Naive thymus-derived CD4-positive, alpha-beta T cell (primary cell): Measurements from ENCODE around the gene TMEM132A. TPM values are rescaled to one million over a fixed set of nuclear protein-coding genes. Genes with fewer than 3 reads are reported as not detected.
A peak's percentile ranks its signal among the peaks of the same experiment; 100 is the strongest.

Experiments
- ATAC-seq: fragments of 150-1000 bp; cut with Tn5 transposase; 2 replicates; pipeline ENCODE4 v1.10.0; 2021; ENCODE audit warnings: mild to moderate bottlenecking, moderate library complexity
- CTCF ChIA-PET: fragments of 350-600 bp; sonication (Branson Sonifier 250); formaldehyde crosslinking; loops from one replicate; lab custom pipeline; 2021; ENCODE audit warnings: antibody characterized with exemption; lab: Charles Lee
- POLR2A ChIA-PET: fragments of 350-600 bp; sonication (Branson Sonifier 250); formaldehyde crosslinking; loops from one replicate; lab custom pipeline; 2021; ENCODE audit warnings: antibody characterized with exemption, inconsistent platforms; lab: Charles Lee
- DNase-seq, 9 donors: peaks; one replicate each; pipeline versions ENCODE4 v3.0.0 to v3.0.0-alpha.2; 2020 to 2022; ENCODE audit warnings: mixed read lengths in 1 of 9
- H3K27ac ChIP-seq: one replicate; pipeline ENCODE4 v1.7.0; 2013; ENCODE audit warnings: mild to moderate bottlenecking, low read depth, low read length, moderate library complexity
- H3K27me3 ChIP-seq, 2 donors: one replicate each; pipeline ENCODE4 v1.7.0; 2013; ENCODE audit warnings: low read length in 2 of 2, mild to moderate bottlenecking in 2 of 2, moderate library complexity in 2 of 2; ENCODE audit not compliant: control insufficient read depth in 2 of 2, insufficient read depth in 2 of 2
- H3K36me3 ChIP-seq, 3 experiments: 1 replicate in 2 of 3; 2 replicates in 1 of 3; pipeline ENCODE4 v1.7.0; 2013; ENCODE audit warnings: low read length in 3 of 3, mild to moderate bottlenecking in 3 of 3, moderate library complexity in 1 of 3; ENCODE audit not compliant: insufficient read depth in 3 of 3, control insufficient read depth in 2 of 3
- H3K4me1 ChIP-seq, 2 donors: one replicate each; pipeline ENCODE4 v1.7.0; 2013; ENCODE audit warnings: low read length in 2 of 2, mild to moderate bottlenecking in 2 of 2, moderate library complexity in 1 of 2; ENCODE audit not compliant: control insufficient read depth in 2 of 2, insufficient read depth in 2 of 2
- H3K4me3 ChIP-seq: 2 replicates; pipeline ENCODE4 v1.7.0; 2013; ENCODE audit warnings: mild to moderate bottlenecking, low read length
- H3K9me3 ChIP-seq, 3 experiments: 1 replicate in 2 of 3; 2 replicates in 1 of 3; pipeline ENCODE4 v1.7.0; 2013; ENCODE audit warnings: low read length in 3 of 3; ENCODE audit not compliant: control insufficient read depth in 2 of 3
- H3K27ac Mint-ChIP-seq, 9 donors: one replicate each; pipeline ENCODE4 v1.8.0; 2020 to 2022; ENCODE audit warnings: mixed read lengths in 9 of 9, mild to moderate bottlenecking in 8 of 9, moderate library complexity in 5 of 9, inconsistent platforms in 2 of 9
- H3K27me3 Mint-ChIP-seq, 5 donors: one replicate each; pipeline ENCODE4 v1.8.0; 2021 to 2022; ENCODE audit warnings: mixed read lengths in 5 of 5, mild to moderate bottlenecking in 1 of 5
- H3K36me3 Mint-ChIP-seq, 5 donors: one replicate each; pipeline ENCODE4 v1.8.0; 2020 to 2022; ENCODE audit warnings: mixed read lengths in 5 of 5, mild to moderate bottlenecking in 3 of 5, inconsistent platforms in 1 of 5
- H3K4me1 Mint-ChIP-seq, 7 donors: one replicate each; pipeline ENCODE4 v1.8.0; 2020 to 2022; ENCODE audit warnings: mixed read lengths in 7 of 7, mild to moderate bottlenecking in 3 of 7, inconsistent platforms in 1 of 7
- H3K4me3 Mint-ChIP-seq, 10 donors: one replicate each; pipeline ENCODE4 v1.8.0; 2020 to 2022; ENCODE audit warnings: mild to moderate bottlenecking in 10 of 10, mixed read lengths in 10 of 10, moderate library complexity in 6 of 10, inconsistent platforms in 2 of 10
- H3K9me3 Mint-ChIP-seq, 11 donors: one replicate each; pipeline ENCODE4 v1.8.0; 2020 to 2022; ENCODE audit warnings: mixed read lengths in 11 of 11, mild to moderate bottlenecking in 4 of 11, inconsistent platforms in 1 of 11, moderate library complexity in 1 of 11
- intact Hi-C, 2 donors: fragments of 100-400 bp; cut with micrococcal nuclease; formaldehyde crosslinking; loops; one replicate each; pipeline ENCODE4 v1.15.1; 2023
- polyA plus RNA-seq, 2 donors: library from polyadenylated mRNA; unstranded; fragments of 300-500 nt; fragmentation: Illumina TruSeq; gene quantifications; one replicate each; pipeline ENCODE4 v1.2.3, GENCODE V29; 2021
- total RNA-seq, 6 experiments: library from RNA in 5 of 6; stranded (reverse) in 5 of 6; gene quantifications; 1 replicate in 5 of 6; 2 replicates in 1 of 6; pipeline ENCODE4 v1.2.3 and lab custom pipeline; 2021 to 2026

Gene TMEM132A
- total and polyA plus RNA-seq, 7 experiments from 2014 or later: 0.57 to 0.58 TPM; not detected in 5

DNA sequence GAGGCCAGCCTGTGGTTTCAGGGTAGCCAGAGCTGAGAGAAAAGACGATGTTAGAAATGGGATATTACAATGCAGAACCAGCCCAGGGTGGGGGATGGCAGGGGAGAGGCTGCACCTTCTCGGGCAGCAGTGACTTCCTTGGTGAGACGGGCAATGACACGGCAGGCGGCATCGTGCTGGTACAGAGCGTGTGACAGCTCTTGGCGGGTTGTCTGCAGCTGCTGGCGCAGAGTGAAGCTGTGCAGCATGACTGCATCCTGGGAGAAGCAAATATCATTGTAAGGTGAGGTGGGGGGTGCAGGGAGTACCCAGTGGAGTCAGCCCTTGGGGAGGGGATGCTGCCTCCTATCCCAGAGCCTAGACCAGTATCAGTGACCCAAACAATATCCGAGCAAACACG is 21.6 kb upstream of the TMEM132A start:
- H3K27ac ChIP-seq: no peak overlapping the region
- intact Hi-C loops: no loop called here
- Mint-ChIP-seq H3K36me3 (peaks cover 6 to 48% (median 24%) of the 10 kb centered on the region in 5 donors), H3K4me1 (peaks cover 29 to 49% (median 46%) of the 10 kb centered on the region in 7 donors), H3K9me3 (no peaks in the 10 kb centered on the region), H3K27me3 (no peaks in the 10 kb centered on the region), H3K4me3 (peak overlapping the region in 1 of 10 donors; percentile 63), H3K27ac (peak overlapping the region in 3 of 9 donors; percentile 47 to 95 (median 73))
- ChIA-PET CTCF (interaction anchor here (0.5 to 2.8 kb wide), 6 partner anchors 13 to 1232 kb away, joined by 3 to 16 read pairs (median 4); no protein-coding TSS in a partner anchor), POLR2A (interaction anchor here (1.2 to 6.2 kb wide), 2 partner anchors 11 to 61 kb away, joined by 3 to 64 read pairs; partner anchors contain the start of gene TMEM109)
- no peak for DNase-seq
- no peaks in the 10 kb centered on the region for H3K9me3 ChIP-seq
- ATAC-seq: no peak
- H3K4me3 ChIP-seq: no peak overlapping the region
- no peaks in the 10 kb centered on the region for H3K27me3 ChIP-seq
- peaks cover 33 to 60% (median 38%) of the 10 kb centered on the region in 3 experiments for H3K36me3 ChIP-seq
- peaks cover 18 to 21% of the 10 kb centered on the region in 2 donors for H3K4me1 ChIP-seq

DNA sequence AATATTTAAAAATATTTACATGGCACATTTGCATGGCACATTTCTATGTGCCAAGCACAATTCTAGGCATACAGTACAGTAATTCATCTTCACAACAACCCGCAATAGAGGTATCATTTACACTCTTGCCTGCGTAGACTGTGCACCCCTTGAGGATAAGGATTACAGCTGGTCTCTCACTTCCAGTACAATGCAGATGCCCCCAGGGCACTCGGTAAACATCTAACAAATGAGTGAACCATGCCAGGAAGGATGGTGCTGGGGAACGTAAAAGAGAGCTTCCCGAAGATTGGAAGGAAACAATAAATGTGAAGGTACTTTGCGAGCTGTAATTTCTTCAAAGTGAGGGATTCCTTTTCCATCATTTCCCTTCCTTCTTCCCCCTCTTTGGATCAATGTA is 19.2 kb upstream of the TMEM132A start:
- Mint-ChIP-seq H3K4me1 (peaks cover 30 to 56% (median 45%) of the 10 kb centered on the region in 7 donors), H3K9me3 (peaks cover 0 to 6% (median 0%) of the 10 kb centered on the region in 11 donors), H3K27ac (peak overlapping the region; percentile 90 to 98 (median 95)), H3K4me3 (peak overlapping the region; percentile 84 to 95 (median 91)), H3K36me3 (peaks cover 0 to 32% (median 10%) of the 10 kb centered on the region in 5 donors), H3K27me3 (peaks cover 0 to 5% (median 0%) of the 10 kb centered on the region in 5 donors)
- Histone ChIP-seq H3K36me3 (peaks cover 15 to 39% (median 15%) of the 10 kb centered on the region in 3 experiments), H3K27me3 (no peaks in the 10 kb centered on the region), H3K4me3 (peak overlapping the region; percentile 89), H3K27ac (peak overlapping the region; percentile 85), H3K4me1 (peaks cover 18% of the 10 kb centered on the region in 2 donors), H3K9me3 (no peaks in the 10 kb centered on the region)
- ATAC-seq (no peak), DNase-seq (no peak)
- CTCF ChIA-PET: interaction anchor here (0.8 to 2.6 kb wide), 6 partner anchors 10 to 481 kb away, joined by 3 to 6 read pairs (median 4); no protein-coding TSS in a partner anchor
- intact Hi-C loops: loop anchor here (5.0 kb wide), 2 partner anchors 427 to 1217 kb away; partner anchors contain the start of genes DDB1 (in 1 of the 2), INCENP (in 1 of the 2) and TKFC (in 1 of the 2)
- POLR2A ChIA-PET: interaction anchor here (0.5 to 6.2 kb wide), 14 partner anchors 9 to 1096 kb away, joined by 3 to 64 read pairs (median 6); partner anchors contain the start of genes CD6, CPSF7, SDHAF2 and TMEM109

DNA sequence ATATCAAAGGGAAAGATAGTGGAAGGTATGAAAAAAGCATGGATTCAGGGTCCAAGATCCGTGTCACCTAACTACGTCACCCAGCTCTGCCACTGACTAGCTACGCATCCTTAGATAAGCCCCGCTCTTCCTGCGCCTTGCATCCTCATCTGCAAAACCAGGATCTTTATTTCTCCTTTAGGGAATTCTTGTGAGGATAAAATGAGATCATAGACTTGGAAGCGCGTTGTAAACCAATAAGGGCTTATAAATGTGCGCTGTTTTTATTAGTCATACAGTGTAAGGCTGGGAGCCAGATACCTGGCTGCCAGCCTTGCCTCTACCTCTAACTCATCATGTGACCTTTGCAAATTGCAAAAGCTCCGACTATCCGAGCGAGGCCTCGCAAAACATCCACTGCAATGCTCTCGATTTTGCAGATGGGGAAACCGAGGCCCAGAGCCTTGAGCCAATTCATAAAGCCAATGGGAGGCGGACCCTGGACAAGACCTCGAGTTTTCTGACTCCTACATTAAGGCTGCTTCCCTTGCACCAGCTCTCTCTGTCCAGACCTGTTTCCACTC is 18.6 kb upstream of the TMEM132A start:
- peaks cover 32 to 62% (median 51%) of the 10 kb centered on the region in 7 donors for H3K4me1 Mint-ChIP-seq
- peak overlapping the region; percentile 85 for H3K27ac ChIP-seq
- DNase-seq (peak in 4 of 9 donors; percentile 23 to 61 (median 32)), ATAC-seq (no peak)
- peak overlapping the region; percentile 89 for H3K4me3 ChIP-seq
- H3K4me3 Mint-ChIP-seq: peak overlapping the region; percentile 84 to 95 (median 91)
- no peaks in the 10 kb centered on the region for H3K27me3 ChIP-seq
- peaks cover 0 to 8% (median 0%) of the 10 kb centered on the region in 5 donors for H3K27me3 Mint-ChIP-seq
- CTCF ChIA-PET: interaction anchor here (0.6 to 2.6 kb wide), 7 partner anchors 8 to 281 kb away, joined by 3 to 6 read pairs (median 4); partner anchors contain the start of gene TMEM109
- H3K9me3 ChIP-seq: no peaks in the 10 kb centered on the region
- H3K9me3 Mint-ChIP-seq: peaks cover 0 to 6% (median 0%) of the 10 kb centered on the region in 11 donors
- H3K36me3 Mint-ChIP-seq: peaks cover 0 to 26% (median 10%) of the 10 kb centered on the region in 5 donors
- H3K27ac Mint-ChIP-seq: peak overlapping the region; percentile 90 to 98 (median 95)
- H3K4me1 ChIP-seq: peaks cover 18 to 19% of the 10 kb centered on the region in 2 donors
- intact Hi-C loops: loop anchor here (1.0 to 5.0 kb wide), 9 partner anchors 9 to 1217 kb away; partner anchors contain the start of genes CCDC86 (in 2 of the 2), DDB1 (in 2 of the 2), TKFC (in 2 of the 2) and TMEM109 (in 2 of the 2)
- POLR2A ChIA-PET: interaction anchor here (0.5 to 6.2 kb wide), 12 partner anchors 8 to 1348 kb away, joined by 3 to 64 read pairs (median 6); partner anchors contain the start of genes CD6, CPSF7, SDHAF2 and TMEM109
- H3K36me3 ChIP-seq: peaks cover 11 to 34% (median 13%) of the 10 kb centered on the region in 3 experiments

DNA sequence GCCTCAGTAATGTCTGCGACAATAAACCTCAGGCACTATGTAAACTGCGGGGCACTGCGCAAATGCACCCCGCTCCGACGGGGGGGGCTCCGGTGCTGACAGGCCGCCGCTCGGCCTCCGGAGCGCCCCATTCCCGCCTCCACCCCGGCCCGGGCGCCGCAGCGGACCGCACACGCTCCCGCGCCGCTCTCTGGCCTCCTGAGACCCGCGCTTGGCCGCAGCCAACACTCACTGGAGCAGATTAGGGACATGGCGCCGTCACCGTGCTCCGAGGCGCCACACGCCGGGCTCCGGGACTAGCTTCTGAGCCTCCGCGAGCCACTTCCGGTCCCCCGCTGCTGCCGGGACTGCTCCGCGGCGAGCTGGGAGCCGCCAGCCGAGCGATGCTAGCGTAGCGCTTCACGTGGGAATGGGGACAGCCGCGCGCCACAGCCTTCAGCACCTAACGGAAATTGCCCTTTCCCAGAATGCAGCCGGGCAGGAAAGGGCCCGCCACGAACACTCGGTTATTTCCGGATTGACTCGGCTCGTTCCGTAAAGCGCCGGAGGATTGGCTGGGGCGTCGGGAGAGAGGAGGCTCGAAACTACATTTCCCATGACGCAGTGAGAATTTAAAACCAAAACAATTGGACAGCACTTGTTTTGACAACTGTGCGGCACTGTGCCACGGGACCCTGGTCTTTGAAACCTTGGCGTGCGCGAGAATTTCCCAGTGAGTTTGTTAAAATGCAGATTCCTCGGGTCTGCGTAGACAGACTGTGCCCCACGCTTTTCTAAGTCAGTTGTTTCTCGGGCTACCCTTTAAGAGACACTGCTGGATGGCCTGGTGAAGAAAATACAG is 17.9 kb upstream of the TMEM132A start, which contains the start of gene PRPF19:
PRPF19 (minus strand) TSS at position 454 of the 841 bp plus-strand sequence; CDS start at position 251, 203 bp downstream.
- intact Hi-C loops: loop anchor here (1.0 to 5.0 kb wide), 9 partner anchors 8 to 1216 kb away; partner anchors contain the start of genes CCDC86 (in 2 of the 2), DDB1 (in 2 of the 2), TKFC (in 2 of the 2) and TMEM109 (in 2 of the 2)
- ChIA-PET CTCF (interaction anchor here (0.6 to 2.6 kb wide), 5 partner anchors 8 to 281 kb away, joined by 3 to 6 read pairs (median 4); partner anchors contain the start of gene TMEM109), POLR2A (interaction anchor here (0.7 to 6.2 kb wide), 10 partner anchors 8 to 1349 kb away, joined by 3 to 64 read pairs (median 8); partner anchors contain the start of genes CD6, CPSF7, SDHAF2 and TMEM109)
- Mint-ChIP-seq H3K4me1 (peaks cover 34 to 69% (median 58%) of the 10 kb centered on the region in 7 donors), H3K27me3 (peaks cover 0 to 11% (median 0%) of the 10 kb centered on the region in 5 donors), H3K4me3 (peak within 1 kb of the TSS; percentile 84 to 95 (median 91)), H3K27ac (peak within 1 kb of the TSS; percentile 95 to 100 (median 98)), H3K9me3 (peaks cover 0 to 6% (median 0%) of the 10 kb centered on the region in 11 donors), H3K36me3 (peaks cover 0 to 19% (median 8%) of the 10 kb centered on the region in 5 donors)
- no peaks in the 10 kb centered on the region for H3K9me3 ChIP-seq
- peaks cover 11 to 26% (median 13%) of the 10 kb centered on the region in 3 experiments for H3K36me3 ChIP-seq
- peaks cover 22 to 26% of the 10 kb centered on the region in 2 donors for H3K4me1 ChIP-seq
- peak within 1 kb of the TSS; percentile 89 for H3K4me3 ChIP-seq
- peak within 1 kb of the TSS; percentile 88 for H3K27ac ChIP-seq
- ATAC-seq (peak; percentile 96), DNase-seq (peak; percentile 98 to 100 (median 99))
- H3K27me3 ChIP-seq: no peaks in the 10 kb centered on the region

DNA sequence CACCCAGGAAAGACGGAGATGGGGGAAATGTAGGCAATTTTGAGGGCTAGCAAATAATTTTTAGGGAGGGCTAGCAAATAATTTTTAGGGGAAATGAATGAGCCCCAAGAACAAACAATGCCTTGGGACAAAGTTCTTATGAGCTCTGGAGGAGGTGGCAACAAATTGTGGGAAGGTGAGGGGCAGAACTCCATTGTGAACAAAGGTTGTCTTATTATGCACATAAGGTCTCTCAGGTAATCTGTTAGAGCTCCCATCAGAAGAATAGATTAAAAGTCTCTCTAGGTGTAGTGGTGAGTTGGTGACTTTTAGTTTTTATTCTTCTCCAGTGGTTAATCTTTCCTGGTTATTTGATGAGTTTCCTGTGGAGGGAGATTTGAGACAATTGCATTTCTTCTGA is 15.5 kb upstream of the TMEM132A start:
- intact Hi-C loops: loop anchor here (5.0 kb wide), 2 partner anchors 423 to 1213 kb away; partner anchors contain the start of genes DDB1 (in 1 of the 2), INCENP (in 1 of the 2) and TKFC (in 1 of the 2)
- no peak overlapping the region for H3K27ac ChIP-seq
- H3K27ac Mint-ChIP-seq: peak overlapping the region in 5 of 9 donors; percentile 28 to 99 (median 91)

More for the DNA sequence above, 15.5 kb upstream of the TMEM132A start:
- Mint-ChIP-seq H3K4me3 (no peak overlapping the region), H3K27me3 (peaks cover 0 to 14% (median 0%) of the 10 kb centered on the region in 5 donors), H3K9me3 (peaks cover 0 to 6% (median 0%) of the 10 kb centered on the region in 11 donors), H3K4me1 (peaks cover 45 to 81% (median 73%) of the 10 kb centered on the region in 7 donors), H3K36me3 (peaks cover 0 to 2% (median 1%) of the 10 kb centered on the region in 5 donors)
- Histone ChIP-seq H3K36me3 (peaks cover 0 to 2% (median 0%) of the 10 kb centered on the region in 3 experiments), H3K4me1 (peaks cover 44 to 48% of the 10 kb centered on the region in 2 donors), H3K27me3 (no peaks in the 10 kb centered on the region), H3K9me3 (no peaks in the 10 kb centered on the region), H3K4me3 (no peak overlapping the region)
- DNase-seq (no peak), ATAC-seq (no peak)
- ChIA-PET CTCF (interaction anchor here (0.5 kb wide), 1 partner anchor 788 kb away, joined by 4 read pairs; no protein-coding TSS in a partner anchor), POLR2A (interaction anchor here (0.6 kb wide), 1 partner anchor 1197 kb away, joined by 10 read pairs; no protein-coding TSS in a partner anchor)
